WTC11 (cell line): Measurements from ENCODE around the gene SLU7. TPM values are rescaled to one million over a fixed set of nuclear protein-coding genes. Genes with fewer than 3 reads are reported as not detected.

ENCODE experiments used
- ATAC-seq: fragments of 200-7000 bp; cut with Tn5 transposase; 2 replicates; pipeline ENCODE4 v1.10.0; 2021; ENCODE audit warnings: mild to moderate bottlenecking, moderate library complexity
- CTCF ChIA-PET: fragments of 300-600 bp; sonication (Branson Sonifier 250); formaldehyde crosslinking; loops from one replicate; lab custom pipeline; 2021; ENCODE audit warnings: antibody characterized with exemption; lab: Charles Lee
- POLR2A ChIA-PET: fragments of 350-600 bp; sonication (Branson Sonifier 250); formaldehyde crosslinking; loops from one replicate; lab custom pipeline; 2021; ENCODE audit warnings: antibody characterized with exemption; lab: Charles Lee
- DNase-seq: peaks from one replicate; pipeline ENCODE4 v3.0.0; 2021; ENCODE audit warnings: low spot score
- H3K27ac Mint-ChIP-seq: 2 replicates; pipeline ENCODE4 v1.8.0; 2021; ENCODE audit warnings: mixed read lengths
- H3K27me3 Mint-ChIP-seq: 2 replicates; pipeline ENCODE4 v1.8.0; 2021; ENCODE audit warnings: low read depth, mild to moderate bottlenecking, moderate library complexity, mixed read lengths
- H3K36me3 Mint-ChIP-seq: 2 replicates; pipeline ENCODE4 v1.8.0; 2021; ENCODE audit warnings: mixed read lengths
- H3K4me1 Mint-ChIP-seq: 2 replicates; pipeline ENCODE4 v1.8.0; 2022; ENCODE audit warnings: mixed read lengths
- H3K4me3 Mint-ChIP-seq: 2 replicates; pipeline ENCODE4 v1.8.0; 2021; ENCODE audit warnings: mild to moderate bottlenecking, moderate library complexity, mixed read lengths
- H3K9me3 Mint-ChIP-seq: 2 replicates; pipeline ENCODE4 v1.8.0; 2021; ENCODE audit warnings: mixed read lengths
- AR ChIP-seq: fragments of 250-450 bp; sonication (Bioruptor Pico); IDR thresholded peaks from 2 replicates; pipeline ENCODE4 v1.9.0; 2021; ENCODE audit warnings: mild to moderate bottlenecking
- E2F1 ChIP-seq: sonication (generic); formaldehyde crosslinking; IDR thresholded peaks from 2 replicates; pipeline ENCODE4 v1.8.0; 2022; ENCODE audit warnings: mild to moderate bottlenecking, missing genetic modification reagents
- ESRRA ChIP-seq: sonication (generic); formaldehyde crosslinking; IDR thresholded peaks from 2 replicates; pipeline ENCODE4 v1.8.1; 2022; ENCODE audit warnings: mild to moderate bottlenecking, missing genetic modification reagents, borderline replicate concordance
- HMGXB4 ChIP-seq: sonication (generic); formaldehyde crosslinking; IDR thresholded peaks from 2 replicates; pipeline ENCODE4 v1.8.1; 2023; ENCODE audit warnings: mild to moderate bottlenecking, moderate library complexity, missing genetic modification reagents
- KAT7 ChIP-seq: sonication (generic); formaldehyde crosslinking; IDR thresholded peaks from 2 replicates; pipeline ENCODE4 v1.8.1; 2023; ENCODE audit warnings: missing genetic modification reagents, mild to moderate bottlenecking, borderline replicate concordance
- STAT6 ChIP-seq: sonication (generic); formaldehyde crosslinking; conservative IDR thresholded peaks from 2 replicates; pipeline ENCODE4 v1.8.1; 2023; ENCODE audit warnings: mild to moderate bottlenecking, low read depth, missing genetic modification reagents, moderate library complexity
- TCF7 ChIP-seq: sonication (generic); formaldehyde crosslinking; IDR thresholded peaks from 2 replicates; pipeline ENCODE4 v1.8.0; 2022; ENCODE audit warnings: mild to moderate bottlenecking, low read depth, missing genetic modification reagents, moderate library complexity
- USF1 ChIP-seq: sonication (generic); formaldehyde crosslinking; IDR thresholded peaks from 2 replicates; pipeline ENCODE4 v1.8.0; 2022; ENCODE audit warnings: mild to moderate bottlenecking, missing genetic modification reagents
- ZNF281 ChIP-seq: sonication (generic); formaldehyde crosslinking; IDR thresholded peaks from 2 replicates; pipeline ENCODE4 v1.8.0; 2023; ENCODE audit warnings: mild to moderate bottlenecking, missing genetic modification reagents
- total RNA-seq: library from RNA; stranded (reverse); gene quantifications from 3 replicates; pipeline ENCODE4 v1.2.3, GENCODE V29; 2021
- TF ChIP-seq, protein P1 (sequence below): sonication (generic); formaldehyde crosslinking; IDR thresholded peaks from 2 replicates; pipeline ENCODE4 v1.8.1; 2023; ENCODE audit warnings: mild to moderate bottlenecking, missing genetic modification reagents, moderate library complexity
- TF ChIP-seq, protein P2 (sequence below): sonication (generic); formaldehyde crosslinking; IDR thresholded peaks from 2 replicates; pipeline ENCODE4 v1.8.1; 2022; ENCODE audit warnings: mild to moderate bottlenecking, missing genetic modification reagents, moderate library complexity, borderline replicate concordance
- TF ChIP-seq, protein P3 (sequence below): sonication (generic); formaldehyde crosslinking; IDR thresholded peaks from 2 replicates; pipeline ENCODE4 v1.8.0; 2022; ENCODE audit warnings: mild to moderate bottlenecking, missing genetic modification reagents

The SLU7 gene
- total RNA-seq, 1 experiment from 2014 or later: 32.5 TPM

GRCh38 chr5:160371294-160371693, 47.6 kb downstream of the SLU7 start (continued):
- no peak for TF ChIP-seq KAT7 (CRISPR knock-in tag)
- no peak for TF ChIP-seq HMGXB4 (CRISPR knock-in tag)
- no peak for TF ChIP-seq ESRRA (CRISPR knock-in tag)
- no peak for TF ChIP-seq TCF7 (CRISPR knock-in tag)

DNA sequence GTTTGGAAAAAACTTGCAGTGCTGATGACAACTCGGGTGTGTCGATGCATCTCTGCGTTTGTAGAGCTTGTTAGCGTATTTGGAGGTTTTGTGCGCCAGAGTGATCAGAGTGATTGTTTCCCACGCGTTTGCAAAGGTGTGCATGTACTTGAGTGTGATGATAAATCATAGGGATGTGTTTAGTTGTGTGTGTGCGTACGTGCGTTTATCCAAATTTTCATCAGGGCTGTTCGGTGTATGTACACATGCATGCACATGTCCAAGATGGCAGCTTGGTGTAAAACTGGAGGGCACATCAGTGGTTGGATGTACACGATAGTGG, 48.2 kb downstream of the SLU7 start:
- DNase-seq (no peak), ATAC-seq (no peak)
- ChIA-PET CTCF (interaction anchor here (1.1 to 1.9 kb wide), 8 partner anchors 9 to 349 kb away, joined by 5 to 13 read pairs (median 8); no protein-coding TSS in a partner anchor), POLR2A (interaction anchor here (0.6 kb wide), 1 partner anchor 26 kb away, joined by 8 read pairs; no protein-coding TSS in a partner anchor)
- Mint-ChIP-seq H3K4me3 (peak overlapping the region; percentile 68), H3K27me3 (peaks cover 54% of the 10 kb centered on the region), H3K36me3 (no peaks in the 10 kb centered on the region), H3K4me1 (peaks cover 11% of the 10 kb centered on the region), H3K9me3 (no peaks in the 10 kb centered on the region), H3K27ac (no peak overlapping the region)
- TF ChIP-seq, protein P1, sequence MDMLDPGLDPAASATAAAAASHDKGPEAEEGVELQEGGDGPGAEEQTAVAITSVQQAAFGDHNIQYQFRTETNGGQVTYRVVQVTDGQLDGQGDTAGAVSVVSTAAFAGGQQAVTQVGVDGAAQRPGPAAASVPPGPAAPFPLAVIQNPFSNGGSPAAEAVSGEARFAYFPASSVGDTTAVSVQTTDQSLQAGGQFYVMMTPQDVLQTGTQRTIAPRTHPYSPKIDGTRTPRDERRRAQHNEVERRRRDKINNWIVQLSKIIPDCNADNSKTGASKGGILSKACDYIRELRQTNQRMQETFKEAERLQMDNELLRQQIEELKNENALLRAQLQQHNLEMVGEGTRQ (CRISPR knock-in tag): no peak
- TF ChIP-seq STAT6 (CRISPR knock-in tag) (no peak), E2F1 (CRISPR knock-in tag) (no peak)
- TF ChIP-seq, protein P2, sequence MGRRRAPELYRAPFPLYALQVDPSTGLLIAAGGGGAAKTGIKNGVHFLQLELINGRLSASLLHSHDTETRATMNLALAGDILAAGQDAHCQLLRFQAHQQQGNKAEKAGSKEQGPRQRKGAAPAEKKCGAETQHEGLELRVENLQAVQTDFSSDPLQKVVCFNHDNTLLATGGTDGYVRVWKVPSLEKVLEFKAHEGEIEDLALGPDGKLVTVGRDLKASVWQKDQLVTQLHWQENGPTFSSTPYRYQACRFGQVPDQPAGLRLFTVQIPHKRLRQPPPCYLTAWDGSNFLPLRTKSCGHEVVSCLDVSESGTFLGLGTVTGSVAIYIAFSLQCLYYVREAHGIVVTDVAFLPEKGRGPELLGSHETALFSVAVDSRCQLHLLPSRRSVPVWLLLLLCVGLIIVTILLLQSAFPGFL (CRISPR knock-in tag): no peak

- peaks cover 54% of the 10 kb centered on the region for H3K27me3 Mint-ChIP-seq
- DNase-seq (peak; percentile 64), ATAC-seq (peak; percentile 86)
- CTCF ChIA-PET: interaction anchor here (1.1 to 1.9 kb wide), 8 partner anchors 10 to 348 kb away, joined by 5 to 13 read pairs (median 8); no protein-coding TSS in a partner anchor
- peak within 1 kb of the TSS; percentile 68 for H3K4me3 Mint-ChIP-seq
- peaks cover 11% of the 10 kb centered on the region for H3K4me1 Mint-ChIP-seq
- H3K9me3 Mint-ChIP-seq: no peaks in the 10 kb centered on the region
- no peaks in the 10 kb centered on the region for H3K36me3 Mint-ChIP-seq
- no peak within 1 kb of the TSS for H3K27ac Mint-ChIP-seq
- POLR2A ChIA-PET: interaction anchor here (0.6 kb wide), 1 partner anchor 26 kb away, joined by 8 read pairs; no protein-coding TSS in a partner anchor
- TF ChIP-seq ZNF281 (CRISPR knock-in tag) (peak; percentile 55; the same call in 1 of the 2 replicates), USF1 (CRISPR knock-in tag) (peak; percentile 96), AR (CRISPR knock-in tag) (no peak)
- TF ChIP-seq, protein P3, sequence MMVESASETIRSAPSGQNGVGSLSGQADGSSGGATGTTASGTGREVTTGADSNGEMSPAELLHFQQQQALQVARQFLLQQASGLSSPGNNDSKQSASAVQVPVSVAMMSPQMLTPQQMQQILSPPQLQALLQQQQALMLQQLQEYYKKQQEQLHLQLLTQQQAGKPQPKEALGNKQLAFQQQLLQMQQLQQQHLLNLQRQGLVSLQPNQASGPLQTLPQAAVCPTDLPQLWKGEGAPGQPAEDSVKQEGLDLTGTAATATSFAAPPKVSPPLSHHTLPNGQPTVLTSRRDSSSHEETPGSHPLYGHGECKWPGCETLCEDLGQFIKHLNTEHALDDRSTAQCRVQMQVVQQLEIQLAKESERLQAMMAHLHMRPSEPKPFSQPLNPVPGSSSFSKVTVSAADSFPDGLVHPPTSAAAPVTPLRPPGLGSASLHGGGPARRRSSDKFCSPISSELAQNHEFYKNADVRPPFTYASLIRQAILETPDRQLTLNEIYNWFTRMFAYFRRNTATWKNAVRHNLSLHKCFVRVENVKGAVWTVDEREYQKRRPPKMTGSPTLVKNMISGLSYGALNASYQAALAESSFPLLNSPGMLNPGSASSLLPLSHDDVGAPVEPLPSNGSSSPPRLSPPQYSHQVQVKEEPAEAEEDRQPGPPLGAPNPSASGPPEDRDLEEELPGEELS: no peak
Observed at GRCh38 chr5:160369990-160370712, 48.7 kb downstream of the SLU7 start, which contains the start of gene C1QTNF2. C1QTNF2 (minus strand) TSS chr5:160370626; CDS start chr5:160355011, 15,615 bp downstream.
